ENCODE results near the gene AHCY. TPM values are rescaled to one million over a fixed set of nuclear protein-coding genes. Genes with fewer than 3 reads are reported as not detected.
"Not testable (repeated sequence)": the region's sequence is repeated elsewhere in the genome, so short reads cannot be mapped to it uniquely, and the experiment has no call there.

AHCY gene
- total and polyA plus RNA-seq, 5 donors, result 48.0 to 77.1 (median 64.3) TPM

DNA sequence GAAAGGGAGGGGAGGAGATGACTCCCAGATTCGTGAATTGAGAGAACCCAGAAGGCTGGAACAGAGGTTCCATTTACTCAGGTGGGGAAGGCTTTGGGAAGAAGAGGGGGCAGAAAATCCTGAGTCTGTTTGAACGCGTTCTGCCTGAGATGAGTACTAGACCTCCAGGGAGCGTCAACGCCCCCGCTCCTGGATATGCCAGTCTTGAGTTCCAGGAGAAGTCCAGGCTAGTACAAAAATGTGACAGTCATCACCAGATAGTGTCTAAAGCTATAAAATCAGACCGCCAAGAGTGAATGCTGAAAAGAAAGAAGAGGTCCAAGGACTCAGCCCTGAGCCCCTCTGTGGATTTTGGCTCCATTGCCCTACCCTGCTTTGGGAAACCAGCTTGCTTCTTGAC is 8.6 kb downstream of the AHCY start:
- H3K9me3 ChIP-seq (ENCODE audit: control insufficient read depth, low read length), result no peaks in the 10 kb centered on the region
- DNase-seq, result no peak
- no peak overlapping the region for H3K4me3 ChIP-seq (ENCODE audit: low read length)
- no peaks in the 10 kb centered on the region for H3K27me3 ChIP-seq (ENCODE audit: control insufficient read depth, insufficient read depth)
- no peak overlapping the region for H3K27ac ChIP-seq (ENCODE audit: low read length)
- no peak for ATAC-seq
- 91% methylated on average over 7 of the region's 7 CpGs for WGBS
- intact Hi-C loops (cut with DNase I), result no loop called here
- H3K4me1 ChIP-seq (ENCODE audit: control insufficient read depth, insufficient read depth, low read length), result no peaks in the 10 kb centered on the region

DNA sequence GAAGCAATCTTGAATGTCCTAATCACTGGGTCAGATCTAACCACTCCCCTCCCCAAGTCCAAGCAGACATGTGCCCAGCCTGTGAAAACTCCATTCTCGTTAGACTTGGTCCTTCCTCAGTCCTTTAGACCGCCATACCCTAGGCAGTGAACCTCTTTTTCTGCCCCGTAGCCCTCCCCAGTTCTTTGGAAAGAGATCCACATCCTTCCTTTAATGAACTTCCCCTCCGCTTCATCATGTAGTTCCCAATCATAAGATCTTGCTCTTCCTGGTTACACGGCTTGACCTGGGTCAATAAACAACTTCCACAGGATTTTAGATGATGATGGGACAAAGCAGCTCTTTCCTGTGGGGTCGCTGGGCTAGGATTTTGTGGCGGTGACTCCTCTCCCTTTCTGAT is 9.6 kb downstream of the AHCY start:
- no peaks in the 10 kb centered on the region for H3K27me3 ChIP-seq (ENCODE audit: control insufficient read depth, insufficient read depth)
- ATAC-seq (no peak), DNase-seq (no peak)
- H3K4me1 ChIP-seq (ENCODE audit: control insufficient read depth, insufficient read depth, low read length), result no peaks in the 10 kb centered on the region
- no peaks in the 10 kb centered on the region for H3K9me3 ChIP-seq (ENCODE audit: control insufficient read depth, low read length)
- H3K4me3 ChIP-seq (ENCODE audit: low read length), result no peak overlapping the region
- H3K27ac ChIP-seq (ENCODE audit: low read length), result no peak overlapping the region
- 66% methylated on average over 7 of the region's 7 CpGs for WGBS
- intact Hi-C loops (cut with DNase I), result no loop called here

DNA sequence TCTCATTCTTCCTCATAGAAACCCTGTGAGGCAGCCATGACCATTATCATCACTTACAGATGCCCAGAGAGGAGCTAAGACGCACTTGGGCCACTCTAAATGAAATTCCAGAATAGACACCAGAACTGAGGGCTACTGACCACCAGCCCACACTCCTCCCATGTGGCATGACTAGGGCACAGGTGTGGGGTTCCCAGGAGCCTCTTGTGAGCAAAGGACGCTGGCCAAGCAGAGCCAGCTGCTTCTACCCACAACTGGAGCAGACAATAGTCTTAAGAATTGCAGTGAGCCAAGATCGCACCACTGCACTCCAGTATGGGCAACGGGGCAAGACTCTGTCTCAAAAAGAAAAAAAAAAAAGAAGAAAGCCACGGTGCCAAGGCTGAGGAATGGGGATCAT is 10.0 kb downstream of the AHCY start:
- H3K27me3 ChIP-seq (ENCODE audit: control insufficient read depth, insufficient read depth), result no peaks in the 10 kb centered on the region
- no peaks in the 10 kb centered on the region for H3K4me1 ChIP-seq (ENCODE audit: control insufficient read depth, insufficient read depth, low read length)
- no peaks in the 10 kb centered on the region for H3K9me3 ChIP-seq (ENCODE audit: control insufficient read depth, low read length)
- 94% methylated on average over 5 of the region's 5 CpGs for WGBS
- no peak overlapping the region for H3K4me3 ChIP-seq (ENCODE audit: low read length)
- no peak overlapping the region for H3K27ac ChIP-seq (ENCODE audit: low read length)
- DNase-seq (no peak), ATAC-seq (no peak)
- intact Hi-C loops (cut with DNase I), result no loop called here

DNA sequence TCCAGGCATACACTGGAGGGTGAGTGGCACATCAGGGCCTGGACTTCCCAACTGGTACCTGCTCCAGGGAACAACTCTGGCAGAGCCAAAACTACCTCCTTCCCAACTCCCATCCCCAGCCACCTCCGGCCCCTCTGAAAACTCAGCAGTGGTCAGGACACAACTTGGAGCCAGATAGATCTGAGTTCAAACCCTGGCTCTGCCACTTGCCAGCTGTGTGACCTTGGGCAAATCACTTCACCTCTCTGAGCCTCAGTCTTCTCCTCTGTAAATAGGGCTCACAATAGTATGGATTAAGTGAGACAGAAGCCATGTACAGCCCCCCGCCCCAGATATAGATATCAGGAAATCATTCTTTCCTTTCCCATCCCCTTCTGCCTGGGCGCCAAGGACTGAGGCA is 10.7 kb downstream of the AHCY start:
- intact Hi-C loops (cut with DNase I), result no loop called here
- Histone ChIP-seq H3K27ac (ENCODE audit: low read length) (no peak overlapping the region), H3K4me3 (ENCODE audit: low read length) (no peak overlapping the region), H3K9me3 (ENCODE audit: control insufficient read depth, low read length) (no peaks in the 10 kb centered on the region), H3K4me1 (ENCODE audit: control insufficient read depth, insufficient read depth, low read length) (no peaks in the 10 kb centered on the region), H3K27me3 (ENCODE audit: control insufficient read depth, insufficient read depth) (no peaks in the 10 kb centered on the region)
- WGBS, result 96% methylated on average over 3 of the region's 3 CpGs
- DNase-seq (no peak), ATAC-seq (no peak)

DNA sequence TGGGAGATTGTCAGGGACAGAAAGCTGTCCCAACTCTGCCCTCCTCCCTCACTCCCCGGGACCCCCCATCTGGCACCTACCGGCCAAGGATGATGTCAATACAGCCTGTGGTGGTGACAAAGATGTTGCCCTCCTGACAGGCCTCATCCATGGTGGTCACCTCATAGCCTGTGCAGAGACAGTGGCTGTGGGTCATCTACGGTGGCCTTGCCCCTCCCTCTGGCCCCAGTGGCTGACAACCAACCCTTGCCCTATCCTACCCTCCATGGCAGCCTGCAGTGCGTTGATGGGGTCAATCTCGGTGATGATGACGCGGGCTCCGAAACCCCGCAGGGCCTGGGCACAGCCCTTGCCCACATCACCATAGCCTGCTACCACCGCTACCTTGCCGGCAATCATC is 12.7 kb downstream of the AHCY start:
- Histone ChIP-seq H3K9me3 (ENCODE audit: control insufficient read depth, low read length) (no peaks in the 10 kb centered on the region), H3K27me3 (ENCODE audit: control insufficient read depth, insufficient read depth) (no peaks in the 10 kb centered on the region), H3K27ac (ENCODE audit: low read length) (no peak overlapping the region), H3K4me3 (ENCODE audit: low read length) (no peak overlapping the region), H3K4me1 (ENCODE audit: control insufficient read depth, insufficient read depth, low read length) (no peaks in the 10 kb centered on the region)
- intact Hi-C loops (cut with DNase I), result no loop called here
- DNase-seq (no peak), ATAC-seq (no peak)
- 98% methylated on average over 11 of the region's 11 CpGs for WGBS

DNA sequence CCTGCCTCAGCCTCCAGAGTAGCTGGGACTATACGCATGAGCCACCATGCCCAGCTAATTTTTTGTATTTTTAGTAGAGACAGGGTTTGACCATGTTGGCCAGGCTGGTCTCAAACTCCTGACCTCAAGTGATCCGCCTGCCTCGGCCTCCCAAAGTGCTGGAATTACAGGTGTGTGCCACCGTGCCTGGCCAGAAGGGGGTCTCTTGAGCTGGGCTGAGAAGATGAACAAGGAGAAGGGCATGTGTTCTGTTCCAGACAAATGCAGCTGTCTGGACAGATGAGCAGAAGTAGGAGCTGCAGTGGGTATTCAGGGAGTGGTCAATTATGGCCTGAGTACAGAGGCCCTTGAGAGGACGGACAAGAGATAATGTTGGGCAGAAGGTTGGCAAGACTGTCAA is 15.7 kb downstream of the AHCY start:
- DNase-seq; H3K4me3 ChIP-seq (ENCODE audit: low read length); H3K4me1 ChIP-seq (ENCODE audit: control insufficient read depth, insufficient read depth, low read length); H3K9me3 ChIP-seq (ENCODE audit: control insufficient read depth, low read length); ATAC-seq; intact Hi-C loops (cut with DNase I); H3K27me3 ChIP-seq (ENCODE audit: control insufficient read depth, insufficient read depth); H3K27ac ChIP-seq (ENCODE audit: low read length): not testable (repeated sequence)
- WGBS, result 92% methylated on average over 5 of the region's 5 CpGs

DNA sequence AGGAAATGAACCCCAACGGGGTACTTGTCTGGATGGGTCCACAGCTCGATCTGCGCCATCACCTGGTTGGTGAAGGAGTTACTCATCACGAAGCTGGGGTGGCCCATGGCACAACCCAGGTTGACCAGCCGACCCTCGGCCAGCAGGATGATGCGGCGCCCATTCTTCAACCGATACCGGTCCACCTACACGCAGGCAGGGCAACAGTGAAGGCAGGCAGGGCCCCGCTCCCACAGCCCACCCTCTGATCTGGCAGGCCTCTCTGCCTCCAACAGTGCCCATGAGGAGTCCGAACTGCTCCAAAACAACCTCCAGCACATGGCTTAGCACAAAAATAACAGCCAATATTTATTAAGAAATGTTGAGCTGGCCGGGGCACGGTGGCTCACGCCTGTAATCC is 17.7 kb downstream of the AHCY start:
- intact Hi-C loops (cut with DNase I), result no loop called here
- DNase-seq (no peak), ATAC-seq (no peak)
- 95% methylated on average over 16 of the region's 16 CpGs for WGBS
- no peaks in the 10 kb centered on the region for H3K9me3 ChIP-seq (ENCODE audit: control insufficient read depth, low read length)
- no peak overlapping the region for H3K4me3 ChIP-seq (ENCODE audit: low read length)
- H3K27ac ChIP-seq (ENCODE audit: low read length), result no peak overlapping the region
- H3K27me3 ChIP-seq (ENCODE audit: control insufficient read depth, insufficient read depth), result no peaks in the 10 kb centered on the region
- no peaks in the 10 kb centered on the region for H3K4me1 ChIP-seq (ENCODE audit: control insufficient read depth, insufficient read depth, low read length)

DNA sequence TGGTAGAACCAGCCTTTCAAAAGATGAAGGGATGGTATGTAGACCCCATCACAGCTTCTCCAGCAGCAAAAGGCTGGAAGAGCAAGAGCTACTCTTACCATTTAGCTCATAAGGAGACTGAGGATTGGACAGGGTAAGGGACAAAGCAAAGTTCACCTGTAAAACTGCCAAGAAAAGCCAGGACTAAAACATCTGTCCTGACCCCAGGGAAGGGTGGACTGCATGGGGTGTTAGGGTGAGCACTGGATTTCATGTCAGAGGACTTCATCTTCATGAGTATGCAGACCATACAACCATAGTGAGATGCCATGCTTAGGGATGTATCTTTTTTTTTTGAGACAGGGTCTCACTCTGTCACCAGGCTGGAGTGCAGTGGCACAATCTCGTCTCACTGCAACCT is 19.3 kb downstream of the AHCY start:
- Histone ChIP-seq H3K9me3 (ENCODE audit: control insufficient read depth, low read length) (no peaks in the 10 kb centered on the region), H3K27ac (ENCODE audit: low read length) (no peak overlapping the region), H3K4me3 (ENCODE audit: low read length) (no peak overlapping the region), H3K4me1 (ENCODE audit: control insufficient read depth, insufficient read depth, low read length) (no peaks in the 10 kb centered on the region), H3K27me3 (ENCODE audit: control insufficient read depth, insufficient read depth) (no peaks in the 10 kb centered on the region)
- intact Hi-C loops (cut with DNase I), result no loop called here
- DNase-seq (no peak), ATAC-seq (no peak)
- 96% methylated on average over 1 of the region's 1 CpG for WGBS

DNA sequence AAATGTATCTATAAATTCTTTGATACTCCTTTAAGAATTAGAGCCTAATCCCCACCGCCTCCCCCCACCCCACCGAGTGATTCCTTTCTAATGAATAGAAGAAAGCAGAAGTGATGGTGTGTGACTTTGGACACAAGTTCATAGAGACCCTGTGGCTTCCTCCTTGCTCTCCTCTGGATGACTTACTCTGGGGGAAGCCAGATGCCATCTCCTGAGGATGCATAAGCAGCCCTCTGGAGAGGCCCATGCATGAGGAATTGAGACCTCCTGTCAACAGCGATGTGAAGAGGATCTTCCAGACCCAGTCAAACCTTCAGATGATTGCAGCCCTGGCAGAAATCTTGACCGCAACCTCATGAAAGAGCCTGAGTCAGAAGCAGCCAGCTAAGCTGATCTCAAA is 21.1 kb downstream of the AHCY start:
- Histone ChIP-seq H3K9me3 (ENCODE audit: control insufficient read depth, low read length) (no peaks in the 10 kb centered on the region), H3K4me3 (ENCODE audit: low read length) (no peak overlapping the region), H3K4me1 (ENCODE audit: control insufficient read depth, insufficient read depth, low read length) (no peaks in the 10 kb centered on the region), H3K27me3 (ENCODE audit: control insufficient read depth, insufficient read depth) (no peaks in the 10 kb centered on the region), H3K27ac (ENCODE audit: low read length) (no peak overlapping the region)
- ATAC-seq (no peak), DNase-seq (no peak)
- intact Hi-C loops (cut with DNase I), result no loop called here
- 90% methylated on average over 4 of the region's 4 CpGs for WGBS

DNA sequence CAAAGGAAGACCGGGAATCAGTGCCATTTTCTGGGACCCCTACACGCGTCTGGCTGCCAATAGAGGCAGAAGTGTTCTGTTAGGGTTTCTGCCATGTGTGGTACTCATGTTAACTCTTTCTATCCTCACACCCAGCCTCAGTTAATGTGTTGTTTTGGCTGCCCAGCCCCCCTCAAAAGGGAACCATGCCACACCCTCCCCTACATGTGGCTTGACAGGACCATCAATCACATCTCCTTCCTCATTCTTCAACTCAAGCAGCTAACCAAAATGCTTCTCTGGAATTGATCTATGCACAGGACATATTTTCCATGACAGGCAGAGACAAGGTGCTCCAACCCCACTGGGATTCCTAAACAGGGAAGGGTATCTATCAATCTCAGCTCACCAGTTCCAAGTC is 22.0 kb downstream of the AHCY start:
- no peaks in the 10 kb centered on the region for H3K9me3 ChIP-seq (ENCODE audit: control insufficient read depth, low read length)
- no peaks in the 10 kb centered on the region for H3K27me3 ChIP-seq (ENCODE audit: control insufficient read depth, insufficient read depth)
- intact Hi-C loops (cut with DNase I), result no loop called here
- ATAC-seq, result no peak
- H3K4me1 ChIP-seq (ENCODE audit: control insufficient read depth, insufficient read depth, low read length), result no peaks in the 10 kb centered on the region
- H3K4me3 ChIP-seq (ENCODE audit: low read length), result no peak overlapping the region
- H3K27ac ChIP-seq (ENCODE audit: low read length), result no peak overlapping the region
- DNase-seq, result no peak
- WGBS, result 87% methylated on average over 3 of the region's 3 CpGs

DNA sequence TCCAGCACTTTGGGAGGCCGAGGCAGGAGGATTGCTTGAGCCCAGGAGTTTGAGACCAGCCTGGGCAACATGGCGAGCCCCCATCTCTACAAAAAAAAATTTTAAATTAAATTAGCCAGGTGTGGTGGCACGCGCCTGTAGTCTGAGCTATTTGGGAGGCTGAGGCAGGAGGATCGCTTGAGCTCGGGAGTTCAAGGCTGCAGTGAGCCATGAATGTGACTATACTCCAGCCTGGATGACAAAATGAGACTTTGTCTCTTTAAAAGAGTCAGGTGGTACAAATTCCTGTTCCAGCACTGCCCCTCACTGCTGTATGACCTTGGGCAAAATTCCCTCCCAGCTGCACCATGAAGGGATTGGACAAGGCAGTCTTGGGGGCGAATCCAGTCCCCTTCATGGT is 28.5 kb downstream of the AHCY start:
- no peak for ATAC-seq
- 96% methylated on average over 7 of the region's 7 CpGs for WGBS
- Histone ChIP-seq H3K4me1 (ENCODE audit: control insufficient read depth, insufficient read depth, low read length) (peaks cover 4% of the 10 kb centered on the region), H3K4me3 (ENCODE audit: low read length) (no peak overlapping the region), H3K9me3 (ENCODE audit: control insufficient read depth, low read length) (no peaks in the 10 kb centered on the region), H3K27me3 (ENCODE audit: control insufficient read depth, insufficient read depth) (no peaks in the 10 kb centered on the region), H3K27ac (ENCODE audit: low read length) (no peak overlapping the region)
- intact Hi-C loops (cut with DNase I), result no loop called here
- DNase-seq, result no peak

DNA sequence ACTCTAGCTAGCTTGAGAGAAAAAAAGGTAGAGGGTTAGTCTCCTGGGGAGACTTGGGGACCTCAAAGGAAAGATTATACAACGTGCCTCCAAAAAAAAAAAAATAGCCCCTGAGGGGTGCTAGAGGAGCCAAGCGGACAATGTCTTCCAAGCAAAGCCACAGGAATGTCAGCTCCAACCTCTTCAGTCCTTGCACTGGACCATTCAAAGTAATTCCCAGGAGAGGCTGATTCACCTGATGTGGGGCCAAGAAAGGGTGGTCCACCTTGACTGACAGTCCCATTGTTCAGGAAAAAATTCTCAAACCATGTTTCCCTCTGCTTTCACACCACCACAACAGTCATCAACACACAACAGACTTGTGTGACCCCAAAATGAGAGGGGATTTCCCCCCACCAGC is 31.2 kb downstream of the AHCY start:
- no peak overlapping the region for H3K27ac ChIP-seq (ENCODE audit: low read length)
- no peaks in the 10 kb centered on the region for H3K27me3 ChIP-seq (ENCODE audit: control insufficient read depth, insufficient read depth)
- no peak for ATAC-seq
- no peak overlapping the region for H3K4me3 ChIP-seq (ENCODE audit: low read length)
- peaks cover 4% of the 10 kb centered on the region for H3K4me1 ChIP-seq (ENCODE audit: control insufficient read depth, insufficient read depth, low read length)
- 78% methylated on average over 2 of the region's 2 CpGs for WGBS
- H3K9me3 ChIP-seq (ENCODE audit: control insufficient read depth, low read length), result no peaks in the 10 kb centered on the region
- intact Hi-C loops (cut with DNase I), result no loop called here
- DNase-seq, result no peak

Data from right cardiac atrium (tissue), 5 donors.